ENCODE measurements around the gene RNF115.
"Not testable (repeated sequence)": the region's sequence is repeated elsewhere in the genome, so short reads cannot be mapped to it uniquely, and the experiment has no call there.

The RNF115 gene

DNA sequence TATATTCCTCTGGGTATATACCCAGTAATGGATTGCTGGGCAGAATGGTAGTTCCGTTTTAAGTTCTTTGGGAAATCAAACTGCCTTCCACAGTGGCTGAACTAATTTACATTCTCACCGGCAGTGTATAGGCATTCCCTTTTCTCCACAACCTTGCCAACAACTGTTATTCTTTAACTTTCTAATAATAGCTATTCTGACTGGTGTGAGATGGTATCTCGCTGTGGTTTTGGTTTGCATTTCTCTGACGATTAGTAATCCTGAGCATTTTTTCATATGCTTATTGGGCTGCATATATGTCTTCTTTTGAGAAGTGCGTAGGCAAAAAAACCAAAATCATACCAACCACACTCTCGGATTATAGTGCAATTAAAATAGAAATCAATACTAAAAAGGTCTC, 5.8 kb downstream of the RNF115 start:
- H3K9me3 ChIP-seq (replicated peaks in 1 of 2; ENCODE audit: control insufficient read depth in 2 of 2, insufficient read depth in 1 of 2, low read depth in 1 of 2, low read length in 2 of 2); H3K18ac ChIP-seq (ENCODE audit: low read length); H2BK120ac ChIP-seq (ENCODE audit: low read depth, low read length); H2BK15ac ChIP-seq (ENCODE audit: low read length); H2AK5ac ChIP-seq (ENCODE audit: low read depth, low read length); H3K4me2 ChIP-seq (ENCODE audit: insufficient read depth, low read length, poor library complexity, severe bottlenecking); H3K27ac ChIP-seq (replicated peaks; ENCODE audit: low read length); H3K4me3 ChIP-seq (ENCODE audit: low read length in 2 of 2); H2BK5ac ChIP-seq (ENCODE audit: low read length); H4K91ac ChIP-seq (ENCODE audit: low read depth, low read length, poor library complexity); H3K4ac ChIP-seq (ENCODE audit: low read length); H3K36me3 ChIP-seq (replicated peaks in 1 of 2; ENCODE audit: control insufficient read depth in 2 of 2, insufficient read depth in 2 of 2, low read length in 2 of 2); H2BK12ac ChIP-seq (ENCODE audit: low read length); H3K9ac ChIP-seq (ENCODE audit: low read depth, low read length, poor library complexity); H3K14ac ChIP-seq (ENCODE audit: low read length); H3K79me1 ChIP-seq (ENCODE audit: low read depth, low read length); H3K23ac ChIP-seq (ENCODE audit: low read depth, low read length, poor library complexity); H4K8ac ChIP-seq (ENCODE audit: low read depth, low read length); H3K27me3 ChIP-seq (ENCODE audit: control insufficient read depth in 3 of 3, insufficient read depth in 3 of 3, low read depth in 1 of 3, low read length in 3 of 3); H3K4me1 ChIP-seq (ENCODE audit: control insufficient read depth in 2 of 2, insufficient read depth in 1 of 2, low read depth in 1 of 2, low read length in 2 of 2); H2AFZ ChIP-seq (ENCODE audit: low read length); DNase-seq (ENCODE audit: low spot score): not testable (repeated sequence)
- no CpG with 5 or more reads among the region's 6 CpGs for WGBS, 2 donors (ENCODE audit: extremely low coverage in 2 of 2, insufficient read length in 2 of 2, insufficient replicate concordance in 1 of 2)

DNA sequence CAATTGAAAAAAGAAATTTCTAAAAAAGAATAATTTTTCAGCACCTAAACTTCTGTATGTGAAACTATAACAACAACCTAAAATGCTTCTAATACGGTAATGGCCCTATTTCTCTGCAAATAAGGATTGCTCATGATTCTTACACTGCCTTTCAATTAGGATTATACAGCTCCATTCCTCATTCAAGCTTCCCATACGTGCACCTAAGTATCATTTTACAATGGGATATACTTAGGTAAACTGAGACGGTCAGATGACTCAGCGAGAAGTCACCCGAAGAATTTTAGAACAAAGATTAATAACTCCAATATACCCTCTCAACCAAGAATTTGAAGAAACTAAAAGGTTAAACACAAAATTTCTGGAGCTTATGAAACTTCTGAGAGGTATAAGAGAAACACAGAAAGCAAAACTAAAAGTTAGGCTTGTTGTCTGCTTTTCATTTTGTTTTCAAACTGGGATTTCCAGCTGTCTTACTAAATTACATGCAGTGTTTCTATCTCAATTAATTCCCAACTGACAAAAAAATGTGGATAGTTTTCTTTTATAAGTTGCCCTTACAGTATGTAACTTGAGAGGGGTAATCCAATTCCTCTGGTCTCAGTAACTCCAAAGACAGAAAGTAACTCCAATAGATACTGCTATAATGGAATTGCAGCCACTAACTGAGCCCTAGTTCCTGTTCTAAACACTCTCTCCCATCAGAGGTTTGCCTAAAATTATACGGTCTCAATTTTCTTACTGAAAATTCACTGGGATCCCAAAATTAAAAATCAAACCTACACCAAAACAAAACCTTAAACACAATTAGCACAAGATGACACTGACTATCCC, 10.7 kb downstream of the RNF115 start:
- H4K8ac ChIP-seq (ENCODE audit: low read depth, low read length), result not testable (repeated sequence)

GRCh38 chr1:145806844-145807243, 17.1 kb downstream of the RNF115 start:
- H2BK120ac ChIP-seq (ENCODE audit: low read depth, low read length), result no peak overlapping the region
- H3K4me1 ChIP-seq (ENCODE audit: control insufficient read depth in 2 of 2, insufficient read depth in 1 of 2, low read depth in 1 of 2, low read length in 2 of 2), result peaks cover 0 to 2% of the 10 kb centered on the region in 2 donors
- H2AFZ ChIP-seq (ENCODE audit: low read length), result no peak overlapping the region
- no peak for DNase-seq (ENCODE audit: low spot score)
- WGBS, 2 donors (ENCODE audit: extremely low coverage in 2 of 2, insufficient read length in 2 of 2, insufficient replicate concordance in 1 of 2), result no CpG with 5 or more reads among the region's 7 CpGs
- H3K4ac ChIP-seq (ENCODE audit: low read length), result no peak overlapping the region
- no peaks in the 10 kb centered on the region for H3K27me3 ChIP-seq (ENCODE audit: control insufficient read depth in 3 of 3, insufficient read depth in 3 of 3, low read depth in 1 of 3, low read length in 3 of 3)
- H2AK5ac ChIP-seq (ENCODE audit: low read depth, low read length), result no peak overlapping the region
- no peaks in the 10 kb centered on the region for H3K9me3 ChIP-seq (replicated peaks in 1 of 2; ENCODE audit: control insufficient read depth in 2 of 2, insufficient read depth in 1 of 2, low read depth in 1 of 2, low read length in 2 of 2)
- no peaks in the 10 kb centered on the region for H3K36me3 ChIP-seq (replicated peaks in 1 of 2; ENCODE audit: control insufficient read depth in 2 of 2, insufficient read depth in 2 of 2, low read length in 2 of 2)
- no peak overlapping the region for H4K8ac ChIP-seq (ENCODE audit: low read depth, low read length)
- no peak overlapping the region for H3K18ac ChIP-seq (ENCODE audit: low read length)
- no peaks in the 10 kb centered on the region for H3K79me1 ChIP-seq (ENCODE audit: low read depth, low read length)
- H3K14ac ChIP-seq (ENCODE audit: low read length), result no peak overlapping the region
- no peak overlapping the region for H4K91ac ChIP-seq (ENCODE audit: low read depth, low read length, poor library complexity)
- no peak overlapping the region for H3K4me3 ChIP-seq (ENCODE audit: low read length in 2 of 2)
- no peak overlapping the region for H3K9ac ChIP-seq (ENCODE audit: low read depth, low read length, poor library complexity)
- H3K27ac ChIP-seq (replicated peaks; ENCODE audit: low read length), result no peak overlapping the region
- H2BK12ac ChIP-seq (ENCODE audit: low read length), result no peak overlapping the region
- no peak overlapping the region for H2BK15ac ChIP-seq (ENCODE audit: low read length)
- H2BK5ac ChIP-seq (ENCODE audit: low read length), result no peak overlapping the region
- no peak overlapping the region for H3K23ac ChIP-seq (ENCODE audit: low read depth, low read length, poor library complexity)
- H3K4me2 ChIP-seq (ENCODE audit: insufficient read depth, low read length, poor library complexity, severe bottlenecking), result no peak overlapping the region

More for the DNA sequence above, 10.7 kb downstream of the RNF115 start:
- H3K79me1 ChIP-seq (ENCODE audit: low read depth, low read length); H3K4me3 ChIP-seq (ENCODE audit: low read length in 2 of 2); H2AFZ ChIP-seq (ENCODE audit: low read length); H3K36me3 ChIP-seq (replicated peaks in 1 of 2; ENCODE audit: control insufficient read depth in 2 of 2, insufficient read depth in 2 of 2, low read length in 2 of 2); H3K9ac ChIP-seq (ENCODE audit: low read depth, low read length, poor library complexity); H3K4me1 ChIP-seq (ENCODE audit: control insufficient read depth in 2 of 2, insufficient read depth in 1 of 2, low read depth in 1 of 2, low read length in 2 of 2); H2BK15ac ChIP-seq (ENCODE audit: low read length); H2BK5ac ChIP-seq (ENCODE audit: low read length); H4K91ac ChIP-seq (ENCODE audit: low read depth, low read length, poor library complexity); H3K27ac ChIP-seq (replicated peaks; ENCODE audit: low read length); H3K4ac ChIP-seq (ENCODE audit: low read length); H3K9me3 ChIP-seq (replicated peaks in 1 of 2; ENCODE audit: control insufficient read depth in 2 of 2, insufficient read depth in 1 of 2, low read depth in 1 of 2, low read length in 2 of 2); H3K18ac ChIP-seq (ENCODE audit: low read length); H2AK5ac ChIP-seq (ENCODE audit: low read depth, low read length); H2BK12ac ChIP-seq (ENCODE audit: low read length); H3K23ac ChIP-seq (ENCODE audit: low read depth, low read length, poor library complexity); H3K4me2 ChIP-seq (ENCODE audit: insufficient read depth, low read length, poor library complexity, severe bottlenecking); DNase-seq (ENCODE audit: low spot score); H3K14ac ChIP-seq (ENCODE audit: low read length); H3K27me3 ChIP-seq (ENCODE audit: control insufficient read depth in 3 of 3, insufficient read depth in 3 of 3, low read depth in 1 of 3, low read length in 3 of 3); H2BK120ac ChIP-seq (ENCODE audit: low read depth, low read length): not testable (repeated sequence)
- no CpG with 5 or more reads among the region's 6 CpGs for WGBS, 2 donors (ENCODE audit: extremely low coverage in 2 of 2, insufficient read length in 2 of 2, insufficient replicate concordance in 1 of 2)

- WGBS, 2 donors (ENCODE audit: extremely low coverage in 2 of 2, insufficient read length in 2 of 2, insufficient replicate concordance in 1 of 2), result no CpG with 5 or more reads among the region's 4 CpGs
Observed at GRCh38 chr1:145806408-145806807, 17.5 kb downstream of the RNF115 start.

More at GRCh38 chr1:145806408-145806807, 17.5 kb downstream of the RNF115 start:
- H2AFZ ChIP-seq (ENCODE audit: low read length), result no peak overlapping the region
- H2BK120ac ChIP-seq (ENCODE audit: low read depth, low read length), result no peak overlapping the region
- H3K27ac ChIP-seq (replicated peaks; ENCODE audit: low read length), result no peak overlapping the region
- H3K18ac ChIP-seq (ENCODE audit: low read length), result no peak overlapping the region
- no peak overlapping the region for H3K23ac ChIP-seq (ENCODE audit: low read depth, low read length, poor library complexity)
- no peaks in the 10 kb centered on the region for H3K27me3 ChIP-seq (ENCODE audit: control insufficient read depth in 3 of 3, insufficient read depth in 3 of 3, low read depth in 1 of 3, low read length in 3 of 3)
- no peaks in the 10 kb centered on the region for H3K79me1 ChIP-seq (ENCODE audit: low read depth, low read length)
- H3K4me1 ChIP-seq (ENCODE audit: control insufficient read depth in 2 of 2, insufficient read depth in 1 of 2, low read depth in 1 of 2, low read length in 2 of 2), result peaks cover 0 to 2% of the 10 kb centered on the region in 2 donors
- H3K4me3 ChIP-seq (ENCODE audit: low read length in 2 of 2), result no peak overlapping the region
- H3K9ac ChIP-seq (ENCODE audit: low read depth, low read length, poor library complexity), result no peak overlapping the region
- H3K9me3 ChIP-seq (replicated peaks in 1 of 2; ENCODE audit: control insufficient read depth in 2 of 2, insufficient read depth in 1 of 2, low read depth in 1 of 2, low read length in 2 of 2), result no peaks in the 10 kb centered on the region
- H3K36me3 ChIP-seq (replicated peaks in 1 of 2; ENCODE audit: control insufficient read depth in 2 of 2, insufficient read depth in 2 of 2, low read length in 2 of 2), result no peaks in the 10 kb centered on the region
- no peak overlapping the region for H4K91ac ChIP-seq (ENCODE audit: low read depth, low read length, poor library complexity)
- no peak overlapping the region for H2AK5ac ChIP-seq (ENCODE audit: low read depth, low read length)
- no peak overlapping the region for H3K4ac ChIP-seq (ENCODE audit: low read length)
- no peak overlapping the region for H4K8ac ChIP-seq (ENCODE audit: low read depth, low read length)
- no peak overlapping the region for H2BK5ac ChIP-seq (ENCODE audit: low read length)
- H3K14ac ChIP-seq (ENCODE audit: low read length), result no peak overlapping the region
- H2BK15ac ChIP-seq (ENCODE audit: low read length), result no peak overlapping the region
- no peak for DNase-seq (ENCODE audit: low spot score)
- H3K4me2 ChIP-seq (ENCODE audit: insufficient read depth, low read length, poor library complexity, severe bottlenecking), result no peak overlapping the region
- no peak overlapping the region for H2BK12ac ChIP-seq (ENCODE audit: low read length)

Data from neuronal stem cell (in vitro differentiated cells).